Cardiac muscle cell (in vitro differentiated cells and primary cell): Measurements from ENCODE around the gene NACC1. TPM values are rescaled to one million over a fixed set of nuclear protein-coding genes. Genes with fewer than 3 reads are reported as not detected.
"Not testable (repeated sequence)": the region's sequence is repeated elsewhere in the genome, so short reads cannot be mapped to it uniquely, and the experiment has no call there.

Source experiments
- DNase-seq, 2 donors: peaks; one replicate each; pipeline versions ENCODE4 v3.0.0 to v3.0.0-alpha.2; 2010 to 2017; ENCODE audit warnings: low read depth in 1 of 2, low spot score in 1 of 2
- H3K27ac ChIP-seq: fragments of 200-600 bp; sonication (generic); 2 replicates; pipeline ENCODE4 v1.5.1; 2016
- H3K27me3 ChIP-seq: fragments of 200-600 bp; sonication (generic); 2 replicates; pipeline ENCODE4 v1.6.0; 2016; ENCODE audit warnings: control low read depth
- H3K36me3 ChIP-seq: fragments of 200-600 bp; sonication (generic); 2 replicates; pipeline ENCODE4 v1.5.1; 2016; ENCODE audit warnings: control low read depth
- H3K4me1 ChIP-seq: fragments of 200-600 bp; sonication (generic); 2 replicates; pipeline ENCODE4 v1.8.1; 2017; ENCODE audit warnings: low read depth, mild to moderate bottlenecking, mixed run types
- H3K4me3 ChIP-seq: fragments of 200-600 bp; sonication (generic); 2 replicates; pipeline ENCODE4 v1.5.1; 2016; ENCODE audit warnings: mild to moderate bottlenecking
- H3K9me3 ChIP-seq: fragments of 200-600 bp; sonication (generic); 2 replicates; pipeline ENCODE4 v1.5.1; 2017; ENCODE audit warnings: low read depth, mild to moderate bottlenecking, control low read depth
- CTCF ChIP-seq: IDR thresholded peaks from 2 replicates; pipeline ENCODE4 v1.5.1; 2012; ENCODE audit warnings: low read depth, mild to moderate bottlenecking, low read length
- polyA plus RNA-seq: library from polyadenylated mRNA; unstranded; fragments of >200 nt; fragmentation: Nextera tagmentation; extraction: Ambion mirVana; gene quantifications from 2 replicates; pipeline ENCODE4 v1.2.1, GENCODE V29; 2016
- total RNA-seq: library from RNA; depleted of rRNA; stranded (reverse); fragments of >200 nt; gene quantifications from 2 replicates; pipeline ENCODE4 v1.2.3, GENCODE V29; 2016

Gene NACC1
- total and polyA plus RNA-seq, 2 experiments from 2014 or later = 13.3 to 75.1 TPM

DNA sequence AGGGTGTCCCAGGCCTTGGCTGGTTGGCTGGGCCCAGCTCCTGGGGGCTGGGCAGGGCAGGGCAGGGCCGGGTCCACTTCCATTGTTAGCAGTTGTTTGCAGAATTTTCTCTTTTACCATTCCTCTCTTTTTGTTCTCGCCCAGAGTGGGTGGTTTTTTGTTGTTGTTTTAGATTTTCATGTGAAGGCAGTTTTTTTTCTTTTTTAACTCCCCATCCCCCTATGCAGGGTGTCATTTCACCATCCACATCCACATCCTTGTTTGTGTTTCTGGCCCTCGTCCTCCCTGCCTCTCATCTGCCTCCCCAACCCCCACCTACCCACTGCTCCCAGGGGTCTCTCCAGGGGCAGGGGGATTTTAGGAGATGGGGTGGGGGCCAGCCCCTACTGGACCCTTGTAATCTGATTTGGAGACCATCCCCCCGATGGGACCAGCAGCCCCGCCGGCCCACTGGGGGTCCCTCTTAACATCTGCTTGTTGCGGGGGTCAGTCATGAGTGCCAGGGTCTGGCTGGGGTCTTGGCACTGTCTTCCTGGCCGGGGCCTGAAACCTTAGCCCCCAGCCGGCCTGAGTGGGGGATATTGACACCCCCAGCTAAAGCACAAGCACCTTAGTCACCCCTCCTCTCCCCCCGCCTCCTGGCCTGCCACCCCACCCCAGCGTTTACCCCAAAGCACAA, 21.7 kb downstream of the NACC1 start:
- Histone ChIP-seq H3K27ac (no peak overlapping the region), H3K9me3 (no peaks in the 10 kb centered on the region), H3K4me1 (no peaks in the 10 kb centered on the region), H3K4me3 (no peak overlapping the region), H3K27me3 (no peaks in the 10 kb centered on the region), H3K36me3 (peaks cover 32% of the 10 kb centered on the region)
- no peak for DNase-seq
- TF ChIP-seq CTCF = no peak

DNA sequence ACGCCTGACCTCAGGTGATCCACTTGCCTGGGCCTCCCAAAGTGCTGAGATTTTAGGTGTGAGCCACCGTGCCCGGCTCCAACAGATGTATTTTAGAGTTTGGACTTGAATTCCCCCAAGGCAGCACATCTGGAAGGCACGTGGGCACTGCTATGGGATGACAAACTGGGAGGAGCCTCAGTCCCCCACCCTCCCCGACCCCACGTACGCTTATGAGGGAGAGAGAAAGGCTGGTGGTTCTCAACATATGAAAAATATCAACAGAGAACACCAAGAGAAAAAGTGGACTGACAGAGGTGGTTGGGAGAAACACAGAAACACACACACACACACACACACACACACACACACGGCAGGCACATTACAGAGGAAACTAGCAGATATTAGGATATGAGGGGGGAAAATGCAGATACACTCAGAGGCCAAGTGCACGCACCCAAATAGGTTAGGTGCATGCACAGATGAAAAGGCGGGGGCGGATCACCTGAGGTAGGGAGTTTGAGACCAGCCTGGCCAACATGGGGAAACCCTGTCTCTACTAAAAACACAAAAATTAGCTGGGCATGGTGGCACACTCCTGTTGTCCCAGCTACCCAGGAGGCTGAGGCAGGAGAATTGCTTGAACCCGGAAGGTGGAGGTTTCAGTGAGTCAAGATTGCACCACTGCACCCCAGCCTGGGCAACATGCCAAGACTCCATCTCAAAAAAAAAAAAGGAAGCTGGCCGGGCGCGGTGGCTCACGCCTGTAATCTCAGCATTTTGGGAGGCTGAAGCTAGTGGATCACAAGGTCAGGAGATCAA, 28.9 kb downstream of the NACC1 start:
- no peak for TF ChIP-seq CTCF
- no peak overlapping the region for H3K4me3 ChIP-seq
- H3K4me1 ChIP-seq = no peaks in the 10 kb centered on the region
- H3K27ac ChIP-seq = no peak overlapping the region
- no peaks in the 10 kb centered on the region for H3K9me3 ChIP-seq
- no peaks in the 10 kb centered on the region for H3K27me3 ChIP-seq
- peaks cover 6% of the 10 kb centered on the region for H3K36me3 ChIP-seq
- peak in 1 of 2 donors; percentile 61 for DNase-seq

DNA sequence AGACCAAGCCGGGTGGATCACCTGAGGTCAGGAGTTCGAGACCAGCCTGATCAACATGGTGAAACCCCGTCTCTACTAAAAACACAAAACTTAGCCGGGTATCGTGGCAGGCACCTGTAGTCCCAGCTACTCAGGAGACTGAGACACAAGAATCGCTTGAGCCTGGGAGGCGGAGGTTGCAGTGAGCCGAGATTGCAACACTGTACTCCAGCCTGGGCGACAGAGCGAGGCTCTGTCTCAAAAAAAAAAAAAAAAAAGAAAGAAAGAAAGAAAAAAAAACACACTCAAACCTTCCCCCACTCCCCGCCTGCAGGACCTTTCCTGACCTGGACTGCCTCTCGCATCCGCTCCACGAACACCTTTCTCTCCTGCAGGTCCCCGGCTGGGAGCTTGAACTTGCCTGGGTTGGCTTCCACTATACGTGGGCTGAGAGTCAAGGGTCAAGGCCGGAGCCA, 31.1 kb downstream of the NACC1 start:
- not testable (repeated sequence) for H3K9me3 ChIP-seq, H3K27me3 ChIP-seq, H3K4me1 ChIP-seq, H3K27ac ChIP-seq, DNase-seq, H3K36me3 ChIP-seq
- H3K4me3 ChIP-seq = peak overlapping the region; percentile 78

DNA sequence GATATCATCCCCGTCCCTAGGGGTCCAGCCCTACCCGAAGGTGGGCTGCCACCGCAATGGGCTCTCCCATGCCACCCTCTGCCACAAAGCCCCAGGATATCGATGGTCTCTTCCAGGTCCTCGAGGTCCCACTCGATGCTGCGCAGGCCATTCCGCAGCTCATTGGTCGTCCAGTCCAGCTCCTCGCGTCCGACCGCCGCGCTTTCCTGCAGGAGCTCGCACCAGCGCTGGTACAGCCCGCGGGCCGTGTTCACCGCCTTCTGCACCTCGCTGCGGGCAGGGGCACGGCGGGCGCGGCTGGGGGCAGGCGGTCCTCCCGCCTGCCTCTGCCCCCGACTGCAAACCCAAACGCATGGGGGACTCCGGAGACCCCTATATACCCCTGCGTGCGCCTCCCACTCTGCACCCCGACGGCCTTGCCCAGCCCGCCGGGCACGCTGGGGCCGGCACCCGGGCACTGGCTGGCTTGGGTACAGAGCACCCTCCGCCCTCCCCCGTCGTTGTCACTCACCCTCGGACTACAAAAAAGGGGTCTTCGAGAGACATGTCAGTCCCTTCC, 31.6 kb downstream of the NACC1 start:
- H3K27ac ChIP-seq = peak overlapping the region; percentile 96

GRCh38 chr19:13150187-13150930, 32.3 kb downstream of the NACC1 start, which contains the start of the genes IER2 and STX10:
Gene IER2 (plus strand): TSS chr19:13150411. CDS start chr19:13153187, 2,776 bp downstream.
Gene STX10 (minus strand): TSS chr19:13150375. CDS start chr19:13150173, 202 bp downstream.
- no peaks in the 10 kb centered on the region for H3K27me3 ChIP-seq
- H3K36me3 ChIP-seq = no peaks in the 10 kb centered on the region
- H3K4me3 ChIP-seq = peak within 1 kb of the TSS; percentile 78
- H3K27ac ChIP-seq = peak within 1 kb of the TSS; percentile 96
- DNase-seq = peak; percentile 93 to 97
- H3K4me1 ChIP-seq = peaks cover 7% of the 10 kb centered on the region
- no peaks in the 10 kb centered on the region for H3K9me3 ChIP-seq
- peak; percentile 66 for TF ChIP-seq CTCF

More for the DNA sequence above, 31.6 kb downstream of the NACC1 start:
- Histone ChIP-seq H3K27me3 (no peaks in the 10 kb centered on the region), H3K36me3 (peaks cover under 1% of the 10 kb centered on the region), H3K4me1 (peaks cover 6% of the 10 kb centered on the region), H3K4me3 (peak overlapping the region; percentile 78), H3K9me3 (no peaks in the 10 kb centered on the region)
- DNase-seq = peak; percentile 63 to 72
- no peak for TF ChIP-seq CTCF
